ENCODE results near the gene ATP2A2. TPM values are rescaled to one million over a fixed set of nuclear protein-coding genes. Genes with fewer than 3 reads are reported as not detected.
"Not testable (repeated sequence)": the region's sequence is repeated elsewhere in the genome, so short reads cannot be mapped to it uniquely, and the experiment has no call there.

ATP2A2 gene
- total and polyA plus RNA-seq, 2 of the 8 experiments (the other 6 are each of a cell fraction or from before 2014, with no cell fraction given): 86.1 to 271 TPM

DNA sequence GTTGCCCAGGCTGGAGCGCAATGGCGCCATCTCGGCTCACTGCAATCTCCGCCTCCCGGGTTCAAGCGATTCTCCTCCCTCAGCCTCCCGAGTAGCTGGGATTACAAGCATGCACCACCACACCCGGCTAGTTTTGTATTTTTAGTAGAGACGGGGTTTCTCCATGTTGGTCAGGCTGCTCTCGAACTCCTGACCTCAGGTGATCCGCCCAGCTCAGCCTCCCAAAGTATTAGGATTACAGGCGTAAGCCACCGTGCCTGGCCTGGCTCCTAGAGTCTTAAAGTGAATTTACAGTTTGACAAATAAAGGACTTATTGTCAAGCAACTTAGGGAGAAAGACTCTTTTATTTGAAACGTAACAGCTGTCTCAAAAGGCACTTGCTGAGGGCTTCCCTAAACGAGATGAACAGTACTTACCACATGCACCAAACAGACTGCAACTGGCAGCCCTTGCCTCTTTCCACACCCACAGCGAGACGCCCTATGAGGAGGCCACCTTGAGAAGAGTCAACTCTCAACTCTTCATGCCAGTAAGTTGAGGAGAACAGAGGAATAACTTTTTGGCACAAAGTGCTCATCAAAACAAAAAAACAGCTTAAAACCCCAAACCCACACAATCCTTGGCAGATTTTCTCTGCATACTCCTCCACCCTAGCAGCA is 97.2 kb downstream of the ATP2A2 start:
- CTCF ChIA-PET (ENCODE audit: partially characterized antibody): interaction anchor here (1.0 to 2.2 kb wide), 2 partner anchors 9 to 53 kb away, joined by 3 to 9 read pairs; no protein-coding TSS in a partner anchor

More for the DNA sequence above, 97.2 kb downstream of the ATP2A2 start:
- H3K9ac ChIP-seq (replicated peaks in 1 of 4; ENCODE audit: extremely low read depth in 1 of 4, low read depth in 3 of 4, low read length in 3 of 4); H2BK12ac ChIP-seq (ENCODE audit: low read depth, low read length); H3K27me3 ChIP-seq (replicated peaks in 1 of 4; ENCODE audit: control insufficient read depth in 3 of 4, extremely low read depth in 1 of 4, insufficient read depth in 3 of 4, low read length in 3 of 4); DNase-seq (ENCODE audit: low read depth in 1 of 2, low spot score in 2 of 2); H2BK20ac ChIP-seq (ENCODE audit: low read length); H3K23ac ChIP-seq (ENCODE audit: insufficient read length); H3K4ac ChIP-seq (replicated peaks; ENCODE audit: insufficient read length, low read depth, low read length); H3K4me3 ChIP-seq (ENCODE audit: extremely low read depth in 1 of 4, insufficient read depth in 2 of 4, low read depth in 3 of 4, low read length in 4 of 4); H2BK15ac ChIP-seq (ENCODE audit: low read length); H3K14ac ChIP-seq (ENCODE audit: insufficient read length); H3K27ac ChIP-seq (ENCODE audit: low read depth, low read length); H3K9me3 ChIP-seq (ENCODE audit: insufficient read depth in 2 of 2, low read depth in 1 of 2, low read length in 1 of 2); FAIRE-seq; H2AK5ac ChIP-seq (ENCODE audit: low read depth, low read length); H2BK120ac ChIP-seq (replicated peaks; ENCODE audit: low read depth, low read length); H3K23me2 ChIP-seq (ENCODE audit: low read depth, low read length); H3K56ac ChIP-seq (replicated peaks; ENCODE audit: insufficient read length, low read depth, low read length); H3K79me2 ChIP-seq (ENCODE audit: control insufficient read depth in 1 of 2, insufficient read depth in 2 of 2, low read length in 2 of 2); H3K18ac ChIP-seq (ENCODE audit: extremely low read depth, low read length); H2AFZ ChIP-seq (ENCODE audit: low read length); H2BK5ac ChIP-seq (ENCODE audit: low read depth, low read length); H3K79me1 ChIP-seq (ENCODE audit: low read depth, low read length); H3K4me1 ChIP-seq (replicated peaks in 1 of 4; ENCODE audit: control insufficient read depth in 3 of 4, insufficient read depth in 4 of 4, low read length in 3 of 4); H4K5ac ChIP-seq (ENCODE audit: insufficient read length, low read depth, low read length); H4K8ac ChIP-seq (ENCODE audit: extremely low read depth, insufficient read depth, low read length); H3K4me2 ChIP-seq (ENCODE audit: insufficient read depth in 1 of 2, low read depth in 2 of 2, low read length in 2 of 2); H4K91ac ChIP-seq (replicated peaks; ENCODE audit: insufficient read length, low read length): not testable (repeated sequence)
- POLR2A ChIA-PET (ENCODE audit: partially characterized antibody): interaction anchor here (0.6 to 3.6 kb wide), 4 partner anchors 11 to 96 kb away, joined by 3 to 17 read pairs (median 6); no protein-coding TSS in a partner anchor
- H3K36me3 ChIP-seq (ENCODE audit: control insufficient read depth in 2 of 4, insufficient read depth in 4 of 4, low read length in 3 of 4): peaks cover 50 to 92% (median 84%) of the 10 kb centered on the region in 4 experiments
- peaks cover 0 to 10% of the 10 kb centered on the region in 2 experiments for H4K20me1 ChIP-seq (replicated peaks in 1 of 2; ENCODE audit: control insufficient read depth in 1 of 2, insufficient read depth in 2 of 2, low read length in 2 of 2)
- 93% methylated on average over 16 of the region's 17 CpGs; no CpG with 5 or more reads in 1 of the 2 experiments for WGBS, 2 experiments (ENCODE audit: extremely low coverage in 1 of 2, insufficient coverage in 1 of 2, insufficient read length in 1 of 2, insufficient replicate concordance in 2 of 2, low coverage in 1 of 2, low lambda C conversion rate in 2 of 2, missing lambda C conversion rate in 1 of 2)
